Neural cell (in vitro differentiated cells): Measurements from ENCODE around the gene TLE3. TPM values are rescaled to one million over a fixed set of nuclear protein-coding genes. Genes with fewer than 3 reads are reported as not detected.

Source experiments
- H2AFZ ChIP-seq: fragments of 200-600, 300-800 bp; sonication (generic), shearing (Covaris generic); 2 replicates; pipeline ENCODE4 v1.6.0; 2014; ENCODE audit warnings: low read depth, mild to moderate bottlenecking, antibody characterized with exemption, low read length, moderate library complexity
- H3F3A ChIP-seq: fragments of 200-600 bp; shearing (Covaris generic); 2 replicates; pipeline ENCODE4 v1.6.1; 2016; ENCODE audit warnings: mild to moderate bottlenecking, moderate library complexity, mixed read lengths, antibody characterized with exemption, low read length; ENCODE audit not compliant: insufficient read depth, poor library complexity, severe bottlenecking
- H3K27ac ChIP-seq: fragments of 200-600, 300-800 bp; sonication (generic), shearing (Covaris generic); 2 replicates; pipeline ENCODE4 v1.5.1; 2014; ENCODE audit warnings: mild to moderate bottlenecking, low read length, moderate library complexity
- H3K27me3 ChIP-seq: fragments of 300-800, 200-600 bp; sonication (generic), shearing (Covaris generic); 2 replicates; pipeline ENCODE4 v1.6.0; 2014; ENCODE audit warnings: mild to moderate bottlenecking, low read depth, low read length, moderate library complexity; ENCODE audit not compliant: insufficient read depth
- H3K36me3 ChIP-seq: fragments of 300-800, 200-600 bp; sonication (generic), shearing (Covaris generic); 2 replicates; pipeline ENCODE4 v1.5.1; 2014; ENCODE audit warnings: mild to moderate bottlenecking, antibody characterized with exemption, low read length, moderate library complexity; ENCODE audit not compliant: insufficient read depth
- H3K4me2 ChIP-seq: fragments of 300-800, 200-600 bp; sonication (generic), shearing (Covaris generic); 2 replicates; pipeline ENCODE4 v1.6.0; 2014; ENCODE audit warnings: mild to moderate bottlenecking, low read length
- H3K4me3 ChIP-seq: fragments of 300-800, 200-600 bp; sonication (generic), shearing (Covaris generic); 2 replicates; pipeline ENCODE4 v1.5.1; 2014; ENCODE audit warnings: mild to moderate bottlenecking, low read length, moderate library complexity
- H3K79me2 ChIP-seq: fragments of 200-600 bp; shearing (Covaris generic); replicated peaks from 2 replicates; pipeline ENCODE4 v1.6.0; 2014; ENCODE audit warnings: mild to moderate bottlenecking, low read length, moderate library complexity; ENCODE audit not compliant: insufficient read depth
- H3K9ac ChIP-seq: fragments of 300-800, 200-600 bp; sonication (generic), shearing (Covaris generic); 2 replicates; pipeline ENCODE4 v1.6.1; 2016; ENCODE audit warnings: mild to moderate bottlenecking, low read length, mixed read lengths
- H3K9me2 ChIP-seq: fragments of 200-600 bp; shearing (Covaris generic); 2 replicates; pipeline ENCODE4 v1.6.1; 2016; ENCODE audit warnings: mild to moderate bottlenecking, low read length, mixed read lengths; ENCODE audit not compliant: insufficient read depth
- H3K9me3 ChIP-seq: fragments of 200-600, 300-800 bp; sonication (generic), shearing (Covaris generic); 2 replicates; pipeline ENCODE4 v1.6.1; 2016; ENCODE audit warnings: mild to moderate bottlenecking, mixed run types, low read length, moderate library complexity, mixed read lengths
- H4K20me1 ChIP-seq: fragments of 200-600 bp; shearing (Covaris generic); 2 replicates; pipeline ENCODE4 v1.6.1; 2016; ENCODE audit warnings: mild to moderate bottlenecking, mixed run types; ENCODE audit not compliant: insufficient read depth
- CTCF ChIP-seq: fragments of 450-650 bp; IDR thresholded peaks from 2 replicates; pipeline ENCODE4 v1.5.1; 2014; ENCODE audit warnings: antibody characterized with exemption, mild to moderate bottlenecking, moderate library complexity; ENCODE audit not compliant: poor library complexity, severe bottlenecking
- EP300 ChIP-seq: fragments of 450-650 bp; conservative IDR thresholded peaks from 2 replicates; pipeline ENCODE4 v1.6.1; 2014; ENCODE audit warnings: antibody characterized with exemption, mild to moderate bottlenecking, moderate library complexity; ENCODE audit not compliant: poor library complexity, severe bottlenecking
- EZH2 ChIP-seq: fragments of 200-600, 300-800 bp; shearing (Covaris generic), sonication (generic); IDR thresholded peaks from 2 replicates; pipeline ENCODE4 v1.6.1; 2014; ENCODE audit warnings: antibody characterized with exemption, low read length, borderline replicate concordance, mild to moderate bottlenecking; ENCODE audit not compliant: insufficient read depth, poor library complexity, severe bottlenecking
- MXI1 ChIP-seq: fragments of 450-650 bp; conservative IDR thresholded peaks from 2 replicates; pipeline ENCODE4 v1.6.1; 2014; ENCODE audit warnings: antibody characterized with exemption, mild to moderate bottlenecking; ENCODE audit not compliant: poor library complexity, severe bottlenecking
- POLR2AphosphoS5 ChIP-seq: IDR thresholded peaks from 2 replicates; pipeline ENCODE4 v1.6.1; 2012
- RAD21 ChIP-seq: fragments of 450-650 bp; conservative IDR thresholded peaks from 2 replicates; pipeline ENCODE4 v1.6.1; 2014; ENCODE audit warnings: antibody characterized with exemption, mild to moderate bottlenecking, moderate library complexity
- REST ChIP-seq: IDR thresholded peaks from 2 replicates; pipeline ENCODE4 v1.6.1; 2012; ENCODE audit warnings: borderline replicate concordance
- SMC3 ChIP-seq: fragments of 450-650 bp; conservative IDR thresholded peaks from 2 replicates; pipeline ENCODE4 v1.6.1; 2014; ENCODE audit warnings: antibody characterized with exemption, mild to moderate bottlenecking, moderate library complexity; ENCODE audit not compliant: poor library complexity
- TAF1 ChIP-seq: IDR thresholded peaks from 2 replicates; pipeline ENCODE4 v1.6.1; 2012; ENCODE audit warnings: low read depth
- polyA plus RNA-seq: library from polyadenylated mRNA; depleted of rRNA; stranded (reverse); fragments of >200 nt; gene quantifications from 2 replicates; pipeline ENCODE4 v1.2.3, GENCODE V29; 2014

TLE3 gene
- polyA plus RNA-seq, 1 donor from 2014 or later: 27.6 TPM

- Histone ChIP-seq H3K9ac (peak overlapping the region; percentile 89), H4K20me1 (no peaks in the 10 kb centered on the region), H3K9me2 (no peaks in the 10 kb centered on the region), H3F3A (peaks cover 7% of the 10 kb centered on the region), H3K27ac (peak overlapping the region; percentile 84), H3K36me3 (no peaks in the 10 kb centered on the region), H3K27me3 (peaks cover 22% of the 10 kb centered on the region), H3K79me2 (peaks cover 48% of the 10 kb centered on the region), H3K4me3 (peak overlapping the region; percentile 92), H2AFZ (peak overlapping the region; percentile 53), H3K4me2 (peak overlapping the region; percentile 6), H3K9me3 (no peaks in the 10 kb centered on the region)
- TF ChIP-seq SMC3 (peak; percentile 59), MXI1 (peak; percentile 53), TAF1 (peak; percentile 68), EP300 (peak; percentile 22), POLR2AphosphoS5 (peak; percentile 51), RAD21 (peak; percentile 53), EZH2 (no peak), CTCF (peak; percentile 46), REST (peak; percentile 68)
Observed at GRCh38 chr15:70096215-70097062, 1.3 kb downstream of the TLE3 start.

GRCh38 chr15:70095408-70096214 is 2.1 kb downstream of the TLE3 start:
- Histone ChIP-seq H3F3A (peaks cover 10% of the 10 kb centered on the region), H3K4me3 (peak overlapping the region; percentile 92), H3K79me2 (peaks cover 52% of the 10 kb centered on the region), H3K4me2 (peak overlapping the region; percentile 49), H3K27ac (peak overlapping the region; percentile 84), H3K36me3 (no peaks in the 10 kb centered on the region), H4K20me1 (no peaks in the 10 kb centered on the region), H2AFZ (no peak overlapping the region), H3K9ac (peak overlapping the region; percentile 89), H3K9me2 (no peaks in the 10 kb centered on the region), H3K27me3 (peaks cover 14% of the 10 kb centered on the region), H3K9me3 (no peaks in the 10 kb centered on the region)
- TF ChIP-seq SMC3 (peak; percentile 24), EP300 (no peak), EZH2 (no peak), RAD21 (no peak)
